BLaER1 treated with 17β-estradiol and CSF1 and Interleukin-3, amounts not matched to agents 10 nM and 100 nM (cell line): ENCODE measurements around the gene FAM156A.
"Not testable (repeated sequence)": the region's sequence is repeated elsewhere in the genome, so short reads cannot be mapped to it uniquely, and the experiment has no call there.

ENCODE experiments used
- H3K27ac ChIP-seq, 11 experiments: shearing (Covaris generic); formaldehyde crosslinking; 2 replicates each; pipeline ENCODE4 v1.8.1; 2022
- H3K27me3 ChIP-seq, 11 experiments: shearing (Covaris generic); formaldehyde crosslinking; 2 replicates each; pipeline ENCODE4 v1.8.1; 2022
- H3K36me3 ChIP-seq, 11 experiments: shearing (Covaris generic); formaldehyde crosslinking; 2 replicates each; pipeline ENCODE4 v1.8.1; 2022
- H3K4me1 ChIP-seq, 10 experiments: shearing (Covaris generic); formaldehyde crosslinking; 2 replicates each; pipeline ENCODE4 v1.8.1; 2022
- H3K4me2 ChIP-seq, 11 experiments: shearing (Covaris generic); formaldehyde crosslinking; 2 replicates each; pipeline ENCODE4 v1.8.1; 2022
- H3K4me3 ChIP-seq, 10 experiments: shearing (Covaris generic); formaldehyde crosslinking; 2 replicates each; pipeline ENCODE4 v1.8.1; 2022
- H3K9ac ChIP-seq, 11 experiments: shearing (Covaris generic); formaldehyde crosslinking; 2 replicates each; pipeline ENCODE4 v1.8.1; 2022
- H3K9me3 ChIP-seq, 11 experiments: shearing (Covaris generic); formaldehyde crosslinking; replicated peaks in 1 of 11; 2 replicates each; pipeline ENCODE4 v1.8.1; 2022
- H4K20me1 ChIP-seq, 11 experiments: shearing (Covaris generic); formaldehyde crosslinking; 2 replicates each; pipeline ENCODE4 v1.8.1; 2022
- Cebpa-rat ChIP-seq, 11 experiments: shearing (Covaris generic); IDR thresholded peaks; 2 replicates each; pipeline ENCODE4 v1.8.1; 2022

Gene FAM156A, protein sequence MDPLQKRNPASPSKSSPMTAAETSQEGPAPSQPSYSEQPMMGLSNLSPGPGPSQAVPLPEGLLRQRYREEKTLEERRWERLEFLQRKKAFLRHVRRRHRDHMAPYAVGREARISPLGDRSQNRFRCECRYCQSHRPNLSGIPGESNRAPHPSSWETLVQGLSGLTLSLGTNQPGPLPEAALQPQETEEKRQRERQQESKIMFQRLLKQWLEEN

DNA sequence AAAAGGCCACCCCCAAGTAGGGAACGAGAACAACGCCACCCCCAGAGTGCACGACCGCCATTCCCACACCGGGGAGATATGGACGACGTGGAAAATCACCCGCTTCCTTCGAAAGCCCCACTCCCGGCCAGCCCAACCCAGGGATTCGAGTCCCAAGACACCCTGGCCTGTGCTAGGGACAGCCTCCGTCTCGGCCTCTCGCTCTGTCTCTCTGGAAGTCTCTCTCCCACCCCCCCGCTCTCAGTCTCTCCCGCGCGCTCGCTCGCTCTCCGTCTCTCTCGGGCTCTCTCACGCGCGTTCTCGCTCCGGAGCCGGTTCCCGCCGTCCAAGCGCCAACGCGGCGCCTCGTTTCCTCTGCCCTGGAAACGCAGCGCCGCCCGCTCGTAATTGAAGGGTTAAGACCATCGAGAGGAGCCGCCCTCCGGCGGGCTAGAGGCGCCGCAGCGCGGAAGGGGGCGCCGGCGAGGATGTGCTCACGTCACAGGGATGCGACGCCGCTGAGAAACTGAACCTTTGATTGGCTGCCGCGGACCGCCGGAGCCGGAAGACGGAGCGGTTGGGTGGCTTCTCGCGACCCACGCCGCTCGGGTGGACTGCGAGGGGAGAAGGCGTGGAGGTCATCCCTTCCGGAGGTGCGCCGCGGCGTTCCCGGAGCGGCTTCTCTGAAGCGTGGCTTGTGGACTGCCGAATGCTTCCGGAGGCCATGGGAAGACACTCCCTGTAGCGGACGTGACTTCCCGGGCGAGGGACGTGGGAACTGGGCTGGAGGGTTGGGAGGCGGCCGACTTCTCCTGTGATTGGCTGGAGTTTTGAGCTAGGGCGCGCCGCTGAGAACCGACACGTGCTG is at the start of gene FAM156A:
TSS of gene FAM156A (minus strand) at position 406 of the 847 bp plus-strand sequence. CDS start 9,930 bp downstream, outside the sequence.
- H3K4me2 ChIP-seq: not testable (repeated sequence)

DNA sequence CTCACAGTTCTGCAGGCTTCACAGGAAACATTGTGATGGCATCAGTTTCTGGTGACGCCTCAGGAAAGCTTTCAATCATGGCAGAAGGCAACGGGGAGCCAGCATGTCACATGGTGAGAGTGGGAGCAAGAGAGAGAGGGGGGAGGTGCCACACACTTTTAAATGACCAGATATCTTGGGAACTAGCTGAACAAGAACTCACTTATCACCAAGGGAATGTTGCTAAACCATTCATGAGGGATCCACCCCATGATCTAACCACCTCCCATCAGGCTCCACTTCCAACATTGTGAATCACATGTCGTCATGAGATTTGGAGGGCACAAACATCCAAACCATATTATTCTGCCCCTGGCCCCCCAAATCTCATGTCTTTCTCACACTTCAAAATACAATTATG is 47.0 kb upstream of the FAM156A start:
- Histone ChIP-seq H3K4me1 (no peaks in the 10 kb centered on the region), H3K27me3 (peaks cover 96 to 100% (median 100%) of the 10 kb centered on the region in 11 experiments), H3K4me2 (no peak overlapping the region), H3K36me3 (no peaks in the 10 kb centered on the region), H3K9me3 (peaks cover 13 to 24% (median 20%) of the 10 kb centered on the region in 11 experiments), H3K4me3 (no peak overlapping the region), H4K20me1 (peaks cover 0 to 7% (median 0%) of the 10 kb centered on the region in 11 experiments; a peak in 4 of 22 replicates), H3K27ac (no peak overlapping the region), H3K9ac (no peak overlapping the region)
- TF ChIP-seq Cebpa-rat (IDR thresholded peaks at IDR 0.05): no peak

More for the DNA sequence above, at the start of gene FAM156A:
- not testable (repeated sequence) for H4K20me1 ChIP-seq, H3K27me3 ChIP-seq, H3K4me1 ChIP-seq, H3K36me3 ChIP-seq, H3K9ac ChIP-seq, H3K9me3 ChIP-seq, H3K4me3 ChIP-seq, H3K27ac ChIP-seq

DNA sequence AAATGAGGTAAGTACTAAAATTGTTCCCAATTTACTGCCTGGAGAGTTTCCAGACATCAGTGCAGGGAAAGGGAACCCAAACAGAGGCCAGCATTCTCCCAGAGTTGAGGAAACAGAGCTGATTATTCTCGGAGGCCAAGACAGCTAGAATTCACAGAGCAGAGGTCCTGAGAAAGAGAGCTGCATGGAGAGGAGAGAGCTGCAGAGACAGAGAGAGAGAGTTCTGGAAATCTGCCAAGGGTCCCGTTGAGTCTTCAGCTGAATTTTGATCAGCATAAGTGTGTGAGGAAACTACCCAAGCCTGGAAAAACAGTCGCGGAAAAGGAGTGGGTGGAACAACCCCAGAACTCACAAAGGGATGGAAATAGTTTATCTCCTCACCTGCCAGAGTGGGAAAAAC is 46.5 kb upstream of the FAM156A start:
- Histone ChIP-seq H3K36me3 (no peaks in the 10 kb centered on the region), H3K4me2 (no peak overlapping the region), H3K9me3 (peaks cover 13 to 24% (median 18%) of the 10 kb centered on the region in 11 experiments), H3K9ac (no peak overlapping the region), H4K20me1 (peaks cover 0 to 8% (median 0%) of the 10 kb centered on the region in 11 experiments; a peak in 4 of 22 replicates), H3K4me1 (no peaks in the 10 kb centered on the region), H3K27me3 (peaks cover 98 to 100% (median 100%) of the 10 kb centered on the region in 11 experiments), H3K27ac (no peak overlapping the region), H3K4me3 (no peak overlapping the region)
- TF ChIP-seq Cebpa-rat (IDR thresholded peaks at IDR 0.05): no peak

DNA sequence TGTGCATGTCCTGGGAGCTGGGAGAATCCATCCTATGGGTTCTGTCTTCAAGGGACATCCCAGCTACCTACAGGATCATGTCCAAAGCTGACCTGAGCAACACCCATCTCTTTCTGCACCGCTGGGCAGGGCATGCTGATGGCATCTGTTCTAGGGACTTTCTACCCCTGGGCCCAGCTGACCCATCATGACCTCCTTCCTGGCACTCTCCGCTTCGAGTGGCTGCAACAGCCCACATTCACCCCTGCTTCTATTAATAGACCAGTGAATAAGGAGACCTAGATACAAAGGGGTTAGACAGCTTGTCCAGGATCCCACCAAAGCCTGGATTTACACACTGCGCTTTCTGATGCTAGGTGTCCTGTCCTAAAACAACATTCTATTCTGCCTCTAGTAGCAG is 45.7 kb upstream of the FAM156A start:
- no peaks in the 10 kb centered on the region for H3K4me1 ChIP-seq
- TF ChIP-seq Cebpa-rat (IDR thresholded peaks at IDR 0.05): no peak

DNA sequence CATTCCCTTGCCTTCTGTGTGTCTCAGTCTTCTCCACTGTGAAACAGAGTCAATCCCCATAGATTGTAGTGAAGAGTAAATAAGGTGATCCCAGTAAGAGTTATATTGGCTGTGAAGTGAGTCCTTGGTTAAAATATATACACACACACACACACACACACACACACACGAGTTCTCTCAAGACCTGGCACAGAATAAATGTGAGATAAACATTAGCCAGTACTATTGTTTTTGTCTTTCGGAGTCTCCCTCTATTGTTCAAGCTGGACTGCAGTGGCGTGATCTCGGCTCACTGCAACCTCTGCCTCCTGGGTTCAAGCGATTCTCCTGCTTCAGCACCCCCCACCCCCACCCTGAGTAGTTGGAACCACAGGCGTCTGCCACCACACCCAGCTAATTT is 44.8 kb upstream of the FAM156A start:
- Histone ChIP-seq H3K9me3 (peaks cover 0 to 8% (median 4%) of the 10 kb centered on the region in 11 experiments; a peak in 12 of 22 replicates), H3K4me3 (no peak overlapping the region), H3K4me2 (no peak overlapping the region), H3K27me3 (peaks cover 98 to 100% (median 100%) of the 10 kb centered on the region in 11 experiments), H3K4me1 (no peaks in the 10 kb centered on the region), H3K36me3 (no peaks in the 10 kb centered on the region), H3K27ac (no peak overlapping the region), H4K20me1 (peaks cover 0 to 20% (median 0%) of the 10 kb centered on the region in 11 experiments; a peak in 5 of 22 replicates), H3K9ac (no peak overlapping the region)
- no peak for TF ChIP-seq Cebpa-rat (IDR thresholded peaks at IDR 0.05)

More for the DNA sequence above, 45.7 kb upstream of the FAM156A start:
- Histone ChIP-seq H3K9ac (no peak overlapping the region), H3K4me3 (no peak overlapping the region), H3K27me3 (peaks cover 98 to 100% (median 100%) of the 10 kb centered on the region in 11 experiments), H3K27ac (no peak overlapping the region), H3K4me2 (no peak overlapping the region), H3K9me3 (peaks cover 6 to 17% (median 13%) of the 10 kb centered on the region in 11 experiments), H3K36me3 (no peaks in the 10 kb centered on the region), H4K20me1 (peaks cover 0 to 12% (median 0%) of the 10 kb centered on the region in 11 experiments; a peak in 5 of 22 replicates)

DNA sequence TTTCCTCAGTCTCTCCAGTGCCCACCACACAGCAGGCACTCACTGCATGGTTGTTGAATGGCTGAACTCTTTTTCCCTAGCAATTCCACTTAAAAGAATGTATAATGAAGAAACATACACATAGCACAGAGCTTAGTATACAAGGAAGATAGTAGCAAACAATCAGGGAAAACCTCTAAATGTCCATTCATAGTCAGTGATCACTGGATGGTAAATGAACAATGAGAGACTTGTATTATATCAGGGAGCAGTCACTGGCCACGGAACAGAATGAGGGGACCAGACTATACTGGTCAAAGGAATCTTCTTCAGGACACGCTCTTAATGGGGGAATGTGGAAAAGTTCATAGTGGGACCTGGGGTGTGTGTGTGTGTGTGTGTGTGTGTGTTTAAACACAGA is 43.6 kb upstream of the FAM156A start:
- Histone ChIP-seq H3K27me3 (peaks cover 98 to 100% (median 100%) of the 10 kb centered on the region in 11 experiments), H3K4me3 (no peak overlapping the region), H3K4me1 (no peaks in the 10 kb centered on the region), H3K36me3 (no peaks in the 10 kb centered on the region), H4K20me1 (peaks cover 0 to 20% (median 0%) of the 10 kb centered on the region in 11 experiments; a peak in 5 of 22 replicates), H3K27ac (no peak overlapping the region), H3K9ac (no peak overlapping the region), H3K4me2 (no peak overlapping the region), H3K9me3 (no peaks in the 10 kb centered on the region; a peak in 1 of 22 replicates)
- no peak for TF ChIP-seq Cebpa-rat (IDR thresholded peaks at IDR 0.05)

DNA sequence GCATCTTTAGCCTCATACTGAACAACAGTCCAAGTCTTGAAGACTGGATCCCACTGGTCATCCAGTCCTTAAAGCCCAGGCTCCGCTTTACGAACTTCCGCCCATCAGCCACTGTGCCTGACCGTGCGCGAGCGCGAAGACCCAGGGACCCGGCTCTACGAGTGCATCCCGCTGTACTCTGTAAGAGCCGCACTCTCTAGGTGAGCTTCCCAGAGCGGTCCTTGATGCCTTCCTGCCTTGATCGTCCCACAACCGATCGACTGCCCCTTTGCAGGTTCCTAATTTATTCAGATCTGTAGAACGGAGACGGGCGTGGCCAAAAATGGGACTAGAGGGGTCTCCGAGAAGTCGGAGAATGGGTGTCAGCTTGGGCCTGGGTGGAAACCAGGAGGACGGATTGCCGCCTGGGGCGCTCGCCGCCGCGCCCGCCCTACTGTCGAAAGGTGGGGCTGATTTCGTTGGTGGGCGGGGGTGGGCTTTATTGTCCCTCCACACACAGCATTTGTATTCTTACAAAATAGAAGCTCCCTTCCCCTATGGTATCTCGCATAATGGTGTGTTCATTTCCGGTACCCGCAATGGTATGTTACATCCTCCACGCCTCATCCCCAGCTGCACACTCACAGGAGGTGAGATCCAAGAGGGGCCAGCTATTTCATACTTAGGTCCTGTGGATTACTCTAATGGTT is 42.3 kb upstream of the FAM156A start:
- Histone ChIP-seq H3K27ac (no peak overlapping the region), H3K4me3 (no peak overlapping the region), H3K27me3 (peaks cover 97 to 100% (median 100%) of the 10 kb centered on the region in 11 experiments), H3K4me2 (no peak overlapping the region), H3K9ac (no peak overlapping the region), H3K36me3 (no peaks in the 10 kb centered on the region), H3K9me3 (no peaks in the 10 kb centered on the region; a peak in 1 of 22 replicates), H3K4me1 (peaks cover 0 to 8% (median 5%) of the 10 kb centered on the region in 10 experiments; a peak in 13 of 20 replicates), H4K20me1 (peaks cover 0 to 20% (median 0%) of the 10 kb centered on the region in 11 experiments; a peak in 5 of 22 replicates)
- no peak for TF ChIP-seq Cebpa-rat (IDR thresholded peaks at IDR 0.05)

DNA sequence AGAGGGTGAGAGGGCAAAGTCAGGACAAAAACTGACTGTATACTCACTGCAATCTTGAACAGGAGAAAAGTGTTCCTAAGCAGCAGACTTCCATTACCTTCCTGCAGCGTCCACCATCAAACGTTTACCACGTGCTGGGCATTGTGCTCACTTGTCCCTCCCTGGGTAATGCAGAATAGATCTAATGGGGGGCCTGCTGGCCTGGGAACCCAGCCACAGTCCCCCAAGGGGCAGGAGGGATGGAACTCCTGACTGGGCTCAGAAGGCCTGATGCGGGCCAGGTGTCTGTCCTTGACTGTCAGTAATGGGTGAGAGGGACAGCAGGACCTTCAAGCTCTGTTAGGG is 37.6 kb upstream of the FAM156A start:
- no peak for TF ChIP-seq Cebpa-rat (IDR thresholded peaks at IDR 0.05)
- Histone ChIP-seq H3K27ac (peak overlapping the region; percentile 81 to 95 (median 93); a peak in 21 of 22 replicates), H4K20me1 (peaks cover 0 to 15% (median 0%) of the 10 kb centered on the region in 11 experiments; a peak in 5 of 22 replicates), H3K27me3 (peaks cover 75 to 98% (median 93%) of the 10 kb centered on the region in 11 experiments), H3K4me1 (peaks cover 12 to 21% (median 18%) of the 10 kb centered on the region in 10 experiments; a peak in 19 of 20 replicates), H3K36me3 (no peaks in the 10 kb centered on the region), H3K4me3 (peak overlapping the region; percentile 57 to 69 (median 64); a peak in 18 of 20 replicates), H3K9ac (peak overlapping the region; percentile 79 to 94 (median 90)), H3K9me3 (no peaks in the 10 kb centered on the region), H3K4me2 (peak overlapping the region; percentile 39 to 76 (median 66))
